ENCODE measurements around the gene SFTPB. TPM values are rescaled to one million over a fixed set of nuclear protein-coding genes. Genes with fewer than 3 reads are reported as not detected.

Gene SFTPB
- total RNA-seq, 1 donor from 2014 or later, result not detected

DNA sequence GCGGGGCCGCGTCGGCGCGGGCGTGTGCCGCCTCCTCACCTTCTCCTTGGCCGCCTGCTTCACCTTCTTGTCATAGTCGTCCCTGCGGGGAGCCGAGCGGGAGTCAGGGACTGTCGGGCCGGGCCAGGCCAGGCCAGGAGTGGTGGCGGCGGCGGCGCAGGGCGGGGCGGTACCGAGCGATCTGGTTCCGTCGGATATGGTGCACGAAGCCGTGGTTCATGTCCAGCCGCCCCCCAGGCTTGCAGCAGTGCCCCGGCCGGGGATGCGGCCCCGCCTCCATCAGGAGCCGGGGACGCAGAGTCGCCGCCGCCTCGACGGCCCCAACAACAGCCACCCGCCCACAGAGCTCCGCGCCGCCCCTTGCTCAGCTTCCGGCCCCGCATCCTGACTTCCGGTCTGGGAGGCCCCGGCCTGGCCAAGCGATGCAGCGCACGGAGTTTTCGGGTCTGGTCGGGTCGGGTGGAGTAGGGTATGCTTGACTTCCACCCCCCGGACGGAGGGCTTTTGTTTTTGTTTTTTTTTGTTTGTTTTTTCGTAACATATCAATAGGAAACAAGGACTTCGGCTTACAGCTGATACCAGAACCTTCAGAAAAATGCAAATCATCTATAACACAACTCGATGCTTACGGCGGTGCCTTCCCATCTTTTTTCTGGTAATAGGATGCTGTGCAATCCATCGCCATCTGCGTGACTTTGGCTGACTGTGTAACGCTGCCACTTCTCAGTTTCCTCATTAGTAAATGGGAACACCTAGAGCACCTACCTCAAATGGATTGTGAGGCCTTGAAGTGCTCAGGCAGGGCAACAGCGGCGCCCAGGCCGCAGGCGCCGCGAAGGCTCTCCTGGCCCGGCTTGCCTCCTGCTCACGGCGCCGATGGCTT, 56.1 kb downstream of the SFTPB start, which contains the start of gene C2orf68:
TSS of gene C2orf68 (minus strand) at position 362 of the 883 bp plus-strand sequence. CDS start at position 280, 82 bp downstream.
- intact Hi-C loops (cut with DNase I), result no loop called here
- Histone ChIP-seq H3K9me3 (no peaks in the 10 kb centered on the region), H3K27me3 (no peaks in the 10 kb centered on the region), H3K4me3 (peak within 1 kb of the TSS; percentile 80 to 89), H3K36me3 (peaks cover 0 to 11% of the 10 kb centered on the region in 2 donors), H3K4me1 (peaks cover 53% of the 10 kb centered on the region), H3K27ac (peak within 1 kb of the TSS; percentile 84)
- DNase-seq (ENCODE audit: extremely low spot score in 2 of 2), result no peak
- TF ChIP-seq POLR2AphosphoS5 (IDR thresholded peaks at IDR 0.05; ENCODE audit: insufficient read depth in 1 of 2, low read depth in 1 of 2), result peak; percentile 81 to 89
- TF ChIP-seq, protein P1, sequence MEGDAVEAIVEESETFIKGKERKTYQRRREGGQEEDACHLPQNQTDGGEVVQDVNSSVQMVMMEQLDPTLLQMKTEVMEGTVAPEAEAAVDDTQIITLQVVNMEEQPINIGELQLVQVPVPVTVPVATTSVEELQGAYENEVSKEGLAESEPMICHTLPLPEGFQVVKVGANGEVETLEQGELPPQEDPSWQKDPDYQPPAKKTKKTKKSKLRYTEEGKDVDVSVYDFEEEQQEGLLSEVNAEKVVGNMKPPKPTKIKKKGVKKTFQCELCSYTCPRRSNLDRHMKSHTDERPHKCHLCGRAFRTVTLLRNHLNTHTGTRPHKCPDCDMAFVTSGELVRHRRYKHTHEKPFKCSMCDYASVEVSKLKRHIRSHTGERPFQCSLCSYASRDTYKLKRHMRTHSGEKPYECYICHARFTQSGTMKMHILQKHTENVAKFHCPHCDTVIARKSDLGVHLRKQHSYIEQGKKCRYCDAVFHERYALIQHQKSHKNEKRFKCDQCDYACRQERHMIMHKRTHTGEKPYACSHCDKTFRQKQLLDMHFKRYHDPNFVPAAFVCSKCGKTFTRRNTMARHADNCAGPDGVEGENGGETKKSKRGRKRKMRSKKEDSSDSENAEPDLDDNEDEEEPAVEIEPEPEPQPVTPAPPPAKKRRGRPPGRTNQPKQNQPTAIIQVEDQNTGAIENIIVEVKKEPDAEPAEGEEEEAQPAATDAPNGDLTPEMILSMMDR (IDR thresholded peaks at IDR 0.05), result no peak
- peak in 1 of 2 donors; percentile 68 for TF ChIP-seq POLR2A (IDR thresholded peaks at IDR 0.05)

DNA sequence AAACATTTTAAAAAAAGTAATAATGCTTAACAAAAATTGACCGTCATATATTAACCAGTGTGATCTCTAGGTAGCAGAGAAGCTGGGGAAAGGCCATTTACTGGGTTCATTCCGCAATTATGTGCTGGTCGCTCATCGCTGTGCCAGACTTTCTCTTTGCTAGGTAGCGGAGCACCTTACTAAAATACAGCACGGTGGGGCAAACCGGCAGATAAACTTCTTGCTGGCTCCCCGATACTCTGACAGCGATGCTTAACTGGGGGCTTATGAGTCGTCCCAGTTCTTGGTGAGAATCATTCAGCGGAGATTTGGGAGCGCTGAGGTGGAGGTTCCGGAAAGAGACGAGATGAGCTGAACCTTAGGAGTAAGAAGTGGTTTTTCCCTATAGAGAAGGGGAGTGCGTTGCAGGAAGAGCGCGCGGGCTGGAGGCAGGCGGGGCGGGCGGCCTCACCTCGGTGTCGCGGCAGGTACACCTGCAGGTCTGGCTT, 56.7 kb downstream of the SFTPB start:
- TF ChIP-seq, protein P1 (IDR thresholded peaks at IDR 0.05), result no peak
- TF ChIP-seq POLR2AphosphoS5 (IDR thresholded peaks at IDR 0.05; ENCODE audit: insufficient read depth in 1 of 2, low read depth in 1 of 2), result no peak
- H3K4me1 ChIP-seq, result peaks cover 56% of the 10 kb centered on the region
- H3K9me3 ChIP-seq, result no peaks in the 10 kb centered on the region
- no peak for DNase-seq (ENCODE audit: extremely low spot score in 2 of 2)
- H3K27ac ChIP-seq, result peak overlapping the region; percentile 84
- peaks cover 0 to 11% of the 10 kb centered on the region in 2 donors for H3K36me3 ChIP-seq
- intact Hi-C loops (cut with DNase I), result no loop called here
- peak overlapping the region; percentile 80 to 89 for H3K4me3 ChIP-seq
- no peaks in the 10 kb centered on the region for H3K27me3 ChIP-seq

Other genes with a start within 250 kb of the SFTPB start
- gene SH2D6, start 249.5 kb downstream of the SFTPB start, total RNA-seq, result not detected
- gene MAT2A, start 129.0 kb downstream of the SFTPB start, total RNA-seq, result 177 TPM
- 18.2 TPM for gene GGCX, start 106.7 kb downstream of the SFTPB start, total RNA-seq
- gene VAMP8, start 90.6 kb downstream of the SFTPB start, total RNA-seq, result 46.2 TPM
- gene VAMP5, start 83.8 kb downstream of the SFTPB start, total RNA-seq, result 42.5 TPM
- 107 TPM for gene RNF181, start 72.5 kb downstream of the SFTPB start, total RNA-seq
- gene TMEM150A, start 65.5 kb downstream of the SFTPB start, total RNA-seq, result 22.6 TPM
- gene C2orf68, start 56.1 kb downstream of the SFTPB start, total RNA-seq, result 12.0 TPM
- 94.8 TPM for gene USP39, start 52.0 kb downstream of the SFTPB start, total RNA-seq
- gene GNLY, start 26.2 kb upstream of the SFTPB start, total RNA-seq, result 3.2 TPM
- gene ATOH8, start 85.8 kb upstream of the SFTPB start, total RNA-seq, result 66.5 TPM
- gene ST3GAL5, start 220.8 kb upstream of the SFTPB start, total RNA-seq, result 16.2 TPM

Measured in vagina (tissue), 2 donors.